Pulmonary artery endothelial cell (primary cell): ENCODE measurements around the gene BCL2L1. TPM values are rescaled to one million over a fixed set of nuclear protein-coding genes. Genes with fewer than 3 reads are reported as not detected.
"Not testable (repeated sequence)": the region's sequence is repeated elsewhere in the genome, so short reads cannot be mapped to it uniquely, and the experiment has no call there.

Source experiments
- DNase-seq: peaks from one replicate; pipeline ENCODE4 v3.0.0-alpha.2; 2011; ENCODE audit warnings: low read depth, low spot score
- total RNA-seq: library from RNA; depleted of rRNA; stranded (reverse); fragments of >200 nt; gene quantifications from 2 replicates; pipeline ENCODE4 v1.2.3, GENCODE V29; 2014

Gene BCL2L1
- total RNA-seq, result 81.2 and 97.4 TPM in 2 replicates

- peak; percentile 56 for DNase-seq
These were observed at the start of gene BCL2L1 for GRCh38 chr20:31722257-31723068. TSS of gene BCL2L1 (minus strand) at chr20:31722868. CDS start at chr20:31722218, 650 bp downstream.

- DNase-seq, result no peak
These were observed 47.6 kb upstream of the BCL2L1 start for GRCh38 chr20:31770243-31770642.

DNA sequence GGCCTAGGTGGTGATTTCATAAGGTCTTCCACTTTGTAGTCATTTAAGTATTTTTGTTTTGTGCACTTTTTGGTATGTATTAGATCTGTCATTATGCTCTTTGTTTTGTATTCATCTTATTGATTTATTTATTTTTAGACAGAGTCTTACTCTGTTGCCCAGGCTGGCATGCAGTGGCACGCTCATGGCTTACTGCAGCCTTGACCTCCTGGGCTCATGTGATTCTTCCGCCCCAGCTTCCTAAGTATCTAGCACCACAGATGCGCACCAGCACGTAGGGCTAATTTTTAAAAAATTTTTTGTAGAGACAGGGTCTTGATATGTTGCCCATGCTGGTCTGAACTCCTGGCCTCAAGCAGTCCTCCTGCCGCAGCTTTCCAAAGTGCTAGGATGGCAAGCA is 47.0 kb upstream of the BCL2L1 start:
- DNase-seq, result no peak

- DNase-seq, result no peak
These were observed 45.1 kb upstream of the BCL2L1 start for GRCh38 chr20:31767805-31768204.

GRCh38 chr20:31764641-31765305 is 42.1 kb upstream of the BCL2L1 start:
- no peak for DNase-seq

DNA sequence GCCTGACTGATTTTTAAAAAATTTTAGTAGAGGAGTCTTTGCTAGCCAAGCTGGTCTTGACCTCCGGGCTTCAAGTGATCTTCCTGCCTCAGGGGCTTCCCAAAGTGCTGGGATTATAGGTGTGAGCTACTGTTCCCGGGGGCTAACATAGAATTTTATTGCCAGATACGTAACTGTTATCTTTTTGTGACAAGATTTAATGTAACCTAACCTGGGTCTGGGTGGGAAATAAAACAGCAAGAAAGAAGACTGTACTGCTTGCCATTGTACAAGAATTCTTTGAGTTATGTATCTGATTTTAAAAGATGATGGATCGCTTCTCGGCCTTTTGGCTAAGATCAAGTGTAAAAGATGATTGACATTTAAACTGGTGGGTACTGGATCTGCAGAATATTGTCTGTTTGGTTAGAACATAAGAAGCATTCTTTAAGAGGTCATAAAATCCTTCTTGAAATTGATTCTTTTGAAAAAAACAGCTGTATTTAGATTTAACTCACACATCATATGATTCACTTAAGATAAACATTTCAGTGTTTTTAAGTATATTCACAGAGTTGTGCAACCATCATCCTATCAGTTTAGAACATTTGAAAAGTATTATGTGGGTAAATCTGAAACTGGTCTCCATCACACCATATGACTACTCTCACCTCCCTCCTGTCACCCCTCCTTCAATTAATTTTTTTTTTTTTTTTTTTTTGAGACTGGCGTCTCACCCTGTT is 38.0 kb upstream of the BCL2L1 start:
- no peak for DNase-seq

DNA sequence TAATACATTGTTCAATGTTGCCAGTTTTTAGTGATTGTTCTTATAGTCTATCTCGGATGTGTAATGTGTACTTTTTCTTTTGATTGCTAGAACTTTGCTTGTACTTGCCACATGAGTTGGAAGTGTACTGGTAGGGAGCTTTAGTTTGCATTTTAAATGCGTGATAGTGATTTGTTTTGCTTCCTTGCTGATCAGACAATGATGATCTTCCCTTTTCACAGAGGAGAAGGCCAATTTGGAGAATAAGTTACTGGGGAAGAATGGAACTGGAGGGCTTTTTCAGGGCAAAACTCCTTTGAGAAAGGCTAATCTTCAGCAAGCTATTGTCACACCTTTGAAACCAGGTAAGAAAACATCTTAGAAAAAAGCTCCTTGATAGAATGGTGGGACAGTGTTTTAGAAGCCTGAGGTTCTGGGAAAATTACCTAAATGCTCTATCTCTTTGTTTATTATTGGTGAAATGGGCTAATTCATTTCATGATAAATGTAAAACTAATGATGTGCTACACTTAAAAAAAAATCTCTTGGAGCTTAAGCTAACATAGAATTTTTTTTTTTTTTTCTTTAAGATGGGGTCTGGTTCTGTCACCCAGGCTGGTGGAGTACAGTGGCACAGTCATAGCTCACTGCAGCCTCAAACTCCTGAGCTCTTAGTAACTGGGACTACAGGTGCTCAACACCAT is 37.3 kb upstream of the BCL2L1 start:
- DNase-seq, result no peak

DNA sequence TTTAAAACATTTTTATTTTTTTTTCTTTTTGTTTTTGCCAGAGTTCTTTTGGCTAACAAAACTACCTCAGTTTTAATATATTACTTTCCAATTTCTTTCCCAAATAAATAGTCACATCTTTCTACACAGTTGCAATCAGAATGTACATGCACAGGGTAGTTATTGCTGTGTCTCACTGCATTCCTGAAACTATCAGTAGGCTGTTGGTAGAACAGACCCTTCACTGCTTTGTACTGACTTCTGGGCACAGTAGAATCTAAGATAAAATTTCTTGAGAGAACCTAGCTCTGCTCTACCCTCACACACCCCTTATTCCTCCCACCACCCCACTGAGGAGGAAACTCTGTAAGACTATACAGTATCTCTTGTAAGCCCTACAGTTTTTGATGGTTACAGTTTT is 36.3 kb upstream of the BCL2L1 start:
- DNase-seq, result no peak

GRCh38 chr20:31758521-31758920 is 35.9 kb upstream of the BCL2L1 start:
- no peak for DNase-seq

DNA sequence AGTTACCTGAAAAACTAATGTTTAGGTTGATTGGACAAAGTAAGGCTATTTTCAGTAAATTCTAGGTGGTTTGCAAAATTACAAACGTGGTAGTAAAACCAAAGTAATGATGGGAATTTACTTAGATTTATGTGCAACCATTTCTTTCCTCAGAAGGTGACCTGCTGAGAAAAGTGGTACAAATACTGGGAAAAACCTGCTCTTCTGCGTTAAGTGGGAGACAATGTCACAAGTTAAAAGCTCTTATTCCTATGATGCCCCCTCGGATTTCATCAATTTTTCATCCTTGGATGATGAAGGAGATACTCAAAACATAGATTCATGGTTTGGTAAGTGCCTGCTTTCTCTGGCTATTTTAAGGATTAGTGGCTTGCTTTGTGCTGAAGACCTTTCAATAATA is 34.6 kb upstream of the BCL2L1 start:
- DNase-seq, result no peak

- DNase-seq, result no peak
These were observed 28.5 kb upstream of the BCL2L1 start for GRCh38 chr20:31751126-31751525.

- no peak for DNase-seq
These were observed 26.6 kb upstream of the BCL2L1 start for GRCh38 chr20:31749223-31749622.

DNA sequence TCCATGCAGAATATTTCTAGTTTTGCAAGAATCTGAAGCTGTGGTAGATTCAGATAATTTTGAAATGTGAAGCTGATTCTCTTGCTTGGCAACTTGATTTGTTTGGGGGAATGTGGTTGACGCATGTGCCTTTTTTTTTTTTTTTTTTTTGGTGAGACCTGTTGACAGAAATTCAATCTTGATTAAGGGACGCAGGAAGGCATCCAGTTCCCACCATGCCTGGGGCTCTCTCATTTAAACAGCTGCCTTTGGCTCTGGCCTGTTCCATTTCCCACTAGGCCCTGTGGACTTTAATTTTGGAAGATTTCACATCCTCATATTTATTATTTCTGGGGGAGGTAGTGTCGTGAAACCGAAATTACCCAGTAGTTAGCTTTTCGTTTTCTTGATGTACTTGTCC is 25.0 kb upstream of the BCL2L1 start:
- DNase-seq, result no peak

- DNase-seq, result not testable (repeated sequence)
These were observed 24.4 kb upstream of the BCL2L1 start for GRCh38 chr20:31747028-31747427.

GRCh38 chr20:31746068-31746878 is 23.6 kb upstream of the BCL2L1 start:
- no peak for DNase-seq

GRCh38 chr20:31740656-31741323 is 18.1 kb upstream of the BCL2L1 start:
- no peak for DNase-seq

- no peak for DNase-seq
These were observed 17.5 kb upstream of the BCL2L1 start for GRCh38 chr20:31740208-31740607.

DNA sequence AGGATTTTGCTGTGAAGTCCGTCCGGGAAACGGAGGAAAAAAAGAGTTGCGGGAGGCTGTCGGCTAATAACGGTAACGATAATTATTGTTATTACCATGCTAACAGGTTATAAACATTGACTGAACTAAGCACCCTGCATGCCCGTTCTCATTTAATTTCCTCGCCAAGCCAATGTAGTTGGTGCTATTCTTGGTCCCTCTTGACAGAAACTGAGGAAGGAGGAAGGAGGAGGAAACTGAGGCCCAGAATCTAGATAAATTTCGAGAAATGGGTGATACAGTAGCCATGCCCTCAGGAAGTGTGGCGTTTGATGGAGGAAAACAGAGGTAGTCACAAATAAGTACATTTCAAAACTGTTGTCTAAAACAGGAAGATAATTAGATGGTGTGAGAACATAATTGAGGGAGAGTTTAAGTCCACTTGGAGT is 16.9 kb upstream of the BCL2L1 start:
- no peak for DNase-seq

DNA sequence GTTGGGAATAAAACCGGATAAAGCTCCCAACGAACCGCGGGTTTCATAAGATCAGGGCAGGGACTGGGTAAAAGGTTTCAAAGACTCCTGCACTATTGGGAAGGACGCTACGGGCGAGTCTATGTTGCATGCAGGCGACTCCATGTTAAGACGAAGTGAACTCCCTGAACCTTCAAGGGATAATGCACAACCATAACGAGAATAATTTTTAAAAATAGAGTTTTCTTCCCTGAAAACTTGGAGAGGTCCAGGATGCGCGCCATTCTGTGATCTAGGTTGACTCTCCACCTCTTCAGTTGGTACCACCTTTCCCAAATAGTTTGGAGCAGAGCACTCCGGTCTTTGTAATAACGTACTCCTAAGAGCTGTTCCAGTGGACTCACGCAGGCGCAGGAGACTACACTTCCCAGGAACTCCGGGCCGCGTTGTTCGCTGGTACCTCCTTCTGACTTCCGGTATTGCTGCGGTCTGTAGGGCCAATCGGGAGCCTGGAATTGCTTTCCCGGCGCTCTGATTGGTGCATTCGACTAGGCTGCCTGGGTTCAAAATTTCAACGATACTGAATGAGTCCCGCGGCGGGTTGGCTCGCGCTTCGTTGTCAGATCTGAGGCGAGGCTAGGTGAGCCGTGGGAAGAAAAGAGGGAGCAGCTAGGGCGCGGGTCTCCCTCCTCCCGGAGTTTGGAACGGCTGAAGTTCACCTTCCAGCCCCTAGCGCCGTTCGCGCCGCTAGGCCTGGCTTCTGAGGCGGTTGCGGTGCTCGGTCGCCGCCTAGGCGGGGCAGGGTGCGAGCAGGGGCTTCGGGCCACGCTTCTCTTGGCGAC is 16.3 kb upstream of the BCL2L1 start, which contains the start of gene TPX2:
TPX2 (plus strand) TSS at position 562 of the 821 bp plus-strand sequence. CDS start 18,187 bp downstream, outside the sequence.
- peak; percentile 85 for DNase-seq
